Measurements from ENCODE around the gene ZSCAN9.

Gene ZSCAN9

GRCh38 chr6:28211840-28212509 is 13.1 kb upstream of the ZSCAN9 start:
- no peak for DNase-seq (ENCODE audit: low read depth)
- no peak for TF ChIP-seq CTCF (IDR thresholded peaks at IDR 0.05; ENCODE audit: low read depth, low read length, missing control alignments)
- H3K4me3 ChIP-seq (ENCODE audit: low read depth, low read length), result peak overlapping the region; percentile 63

GRCh38 chr6:28212510-28213212 is 12.4 kb upstream of the ZSCAN9 start:
- DNase-seq (ENCODE audit: low read depth), result peak; percentile 66
- H3K4me3 ChIP-seq (ENCODE audit: low read depth, low read length), result peak overlapping the region; percentile 63
- peak; percentile 9 for TF ChIP-seq CTCF (IDR thresholded peaks at IDR 0.05; ENCODE audit: low read depth, low read length, missing control alignments)

GRCh38 chr6:28213213-28213523 is 11.9 kb upstream of the ZSCAN9 start:
- no peak for TF ChIP-seq CTCF (IDR thresholded peaks at IDR 0.05; ENCODE audit: low read depth, low read length, missing control alignments)
- no peak overlapping the region; the same call in 1 of the 2 replicates for H3K4me3 ChIP-seq (ENCODE audit: low read depth, low read length)
- no peak for DNase-seq (ENCODE audit: low read depth)

DNA sequence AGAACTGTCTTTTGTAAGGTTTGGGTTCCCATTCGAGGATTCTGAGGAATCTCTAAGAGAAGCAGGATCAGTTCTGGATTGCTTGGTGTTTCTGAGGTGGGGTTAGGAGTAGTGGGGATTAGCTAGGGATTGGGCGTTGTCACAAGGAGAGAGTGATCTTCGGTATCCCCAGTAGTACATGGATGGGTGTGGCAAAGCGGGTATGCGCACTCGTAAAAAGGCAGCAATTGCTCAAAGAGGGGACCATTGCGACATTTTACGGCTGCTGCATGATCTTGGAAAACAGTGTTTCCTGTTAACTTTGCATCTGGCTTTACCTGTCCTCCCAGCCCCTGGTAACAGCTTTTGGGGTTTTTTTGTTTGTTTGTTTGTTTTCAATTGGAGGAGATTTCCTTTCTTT is 9.7 kb upstream of the ZSCAN9 start:
- no peak for TF ChIP-seq CTCF (IDR thresholded peaks at IDR 0.05; ENCODE audit: low read depth, low read length, missing control alignments)
- H3K4me3 ChIP-seq (ENCODE audit: low read depth, low read length), result no peak overlapping the region
- DNase-seq (ENCODE audit: low read depth), result no peak

- TF ChIP-seq CTCF (IDR thresholded peaks at IDR 0.05; ENCODE audit: low read depth, low read length, missing control alignments), result no peak
- DNase-seq (ENCODE audit: low read depth), result no peak
- no peak overlapping the region for H3K4me3 ChIP-seq (ENCODE audit: low read depth, low read length)
Measured at GRCh38 chr6:28217890-28218289, 7.2 kb upstream of the ZSCAN9 start.

DNA sequence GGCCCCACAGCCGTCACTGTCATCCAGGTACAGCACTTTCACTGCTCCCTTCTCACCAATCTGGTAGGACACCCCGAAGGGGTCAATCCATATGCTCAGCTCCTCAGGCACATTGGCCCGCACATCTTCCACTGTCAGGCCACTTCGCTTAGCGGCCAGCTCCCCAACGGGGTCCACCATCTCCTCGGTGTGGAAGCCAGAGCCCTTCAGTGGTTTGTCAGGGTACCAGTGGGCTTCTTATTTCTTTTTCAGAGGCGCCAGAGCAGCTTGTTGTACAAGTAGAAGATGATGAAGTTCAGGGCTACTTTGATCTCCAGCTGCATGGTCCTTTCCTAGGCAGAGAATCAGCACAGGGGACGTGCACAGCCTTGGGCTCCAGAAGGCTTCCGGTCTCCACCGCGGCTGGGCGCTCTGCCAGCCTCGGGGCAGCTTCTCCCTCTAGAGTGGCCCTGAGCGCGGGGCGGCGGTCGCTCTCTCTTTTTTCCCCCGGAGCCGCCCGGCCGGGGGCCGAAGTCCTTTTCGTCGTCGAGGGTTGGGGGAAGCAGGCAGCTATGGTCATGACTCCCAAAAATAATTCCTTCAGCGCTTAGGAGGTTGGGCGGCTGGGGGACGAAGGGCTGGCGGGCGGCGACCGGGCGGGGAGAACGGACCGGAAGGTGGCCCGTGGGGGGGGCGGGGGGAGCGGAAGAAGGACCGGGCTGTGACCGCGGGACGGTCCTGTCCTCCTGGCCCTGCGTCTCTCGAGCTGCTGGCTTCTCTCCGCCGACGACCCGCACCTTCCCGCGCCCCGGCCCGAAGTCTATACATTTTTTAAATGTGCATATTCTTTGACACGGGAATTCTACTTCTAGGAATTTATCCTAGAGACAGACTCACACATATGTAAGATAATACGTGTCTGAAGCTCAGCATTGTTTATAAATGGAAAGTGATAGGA is 6.5 kb upstream of the ZSCAN9 start:
- H3K4me3 ChIP-seq (ENCODE audit: low read depth, low read length), result peak overlapping the region; percentile 70
- TF ChIP-seq CTCF (IDR thresholded peaks at IDR 0.05; ENCODE audit: low read depth, low read length, missing control alignments), result no peak
- no peak for DNase-seq (ENCODE audit: low read depth)
